ENCODE data around the gene AGRP.

- TF ChIP-seq CTCF (conservative IDR thresholded peaks at IDR 0.05; ENCODE audit: low read length) (no peak), EZH2phosphoT487 (IDR thresholded peaks at IDR 0.05; ENCODE audit: borderline replicate concordance, low read depth, low read length) (no peak)
Observed at GRCh38 chr16:67448580-67448979, 34.8 kb downstream of the AGRP start.

All from OCI-LY7 (cell line).